SK-MEL-5 (cell line): ENCODE results near the gene VSTM2B. TPM values are rescaled to one million over a fixed set of nuclear protein-coding genes. Genes with fewer than 3 reads are reported as not detected.
A peak's percentile ranks its signal among the peaks of the same experiment; 100 is the strongest.

ENCODE experiments used
- DNase-seq: peaks from one replicate; pipeline ENCODE4 v3.0.0-alpha.2; 2016; ENCODE audit warnings: low read depth, low spot score
- in situ Hi-C: cut with HindIII; loops from 2 replicates; pipeline ENCODE4 v1.10.0; 2016; ENCODE audit warnings: low sequenced_read_pairs, high pct_unique_total_duplicates, low pct_unique_long_range_greater_than_20kb
- total RNA-seq: library from RNA; depleted of rRNA; stranded (reverse); fragments of >200 nt; shearing (Covaris generic); gene quantifications from 2 replicates; pipeline ENCODE4 v1.2.3, GENCODE V29; 2014

Gene VSTM2B
- total RNA-seq, 1 experiment from 2014 or later = not detected

GRCh38 chr19:29588095-29588494 is 62.3 kb downstream of the VSTM2B start:
- in situ Hi-C loops = no loop called here
- DNase-seq = no peak

GRCh38 chr19:29590278-29590677 is 64.5 kb downstream of the VSTM2B start:
- DNase-seq = no peak
- in situ Hi-C loops = no loop called here

GRCh38 chr19:29591670-29592069 is 65.9 kb downstream of the VSTM2B start:
- peak; percentile 46 for DNase-seq
- in situ Hi-C loops = no loop called here

GRCh38 chr19:29593869-29594268 is 68.1 kb downstream of the VSTM2B start:
- in situ Hi-C loops = no loop called here

DNA sequence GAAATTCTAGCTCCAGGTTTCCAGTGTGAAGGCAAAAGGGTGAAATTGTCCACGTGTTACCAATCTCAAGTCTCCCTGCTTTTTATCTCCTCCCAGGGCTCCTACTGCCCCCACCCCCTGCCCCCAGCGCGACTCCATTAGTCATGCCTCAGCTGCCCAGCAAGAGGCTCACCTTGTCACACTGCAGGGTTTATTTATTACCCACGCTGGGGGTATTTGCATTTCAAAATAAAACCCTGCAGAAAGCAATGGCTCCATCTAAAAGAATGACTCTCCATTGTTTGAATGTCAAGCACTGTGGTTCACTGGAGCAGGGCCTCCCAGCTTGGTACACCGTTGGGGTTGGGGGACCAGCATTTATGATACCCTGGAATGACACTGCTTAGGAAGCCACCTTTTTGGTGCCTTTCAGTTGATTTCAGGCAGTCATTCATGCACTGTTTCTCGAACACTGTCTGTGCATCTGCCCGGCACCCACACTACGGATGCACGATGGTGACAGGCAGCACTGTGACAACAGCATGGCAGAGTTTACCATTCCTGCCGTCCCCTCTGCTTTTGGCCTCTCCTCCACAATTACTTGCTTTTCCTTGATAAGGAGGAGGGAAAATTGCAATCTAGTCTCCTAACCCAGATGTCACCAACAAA is 70.4 kb downstream of the VSTM2B start:
- in situ Hi-C loops = no loop called here

More at GRCh38 chr19:29593869-29594268, 68.1 kb downstream of the VSTM2B start:
- DNase-seq = no peak

GRCh38 chr19:29596885-29597525 is 71.2 kb downstream of the VSTM2B start:
- peak; percentile 60 for DNase-seq
- in situ Hi-C loops = no loop called here

More for the DNA sequence above, 70.4 kb downstream of the VSTM2B start:
- no peak for DNase-seq

GRCh38 chr19:29598036-29598435 is 72.2 kb downstream of the VSTM2B start:
- DNase-seq = no peak
- in situ Hi-C loops = no loop called here

DNA sequence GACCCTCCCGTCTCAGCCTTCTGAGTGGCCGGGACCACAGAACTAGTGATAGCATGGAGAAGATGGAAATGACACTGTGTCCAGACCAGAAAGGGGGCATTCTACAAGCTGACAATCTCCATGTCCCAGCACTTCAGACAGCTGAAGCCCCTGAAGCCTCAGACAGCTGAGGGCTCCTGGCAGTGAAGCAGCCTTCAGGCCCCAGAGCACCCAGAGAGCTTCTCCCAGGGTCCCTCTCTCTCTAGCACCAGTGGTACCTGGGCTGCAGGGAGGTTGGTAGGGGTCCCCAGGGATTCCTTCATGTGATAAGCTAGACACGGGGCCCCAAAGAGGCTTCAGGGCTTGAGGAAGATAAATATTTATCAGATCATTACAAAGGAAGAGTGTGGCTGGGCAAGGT is 72.7 kb downstream of the VSTM2B start:
- no peak for DNase-seq
- in situ Hi-C loops = no loop called here

DNA sequence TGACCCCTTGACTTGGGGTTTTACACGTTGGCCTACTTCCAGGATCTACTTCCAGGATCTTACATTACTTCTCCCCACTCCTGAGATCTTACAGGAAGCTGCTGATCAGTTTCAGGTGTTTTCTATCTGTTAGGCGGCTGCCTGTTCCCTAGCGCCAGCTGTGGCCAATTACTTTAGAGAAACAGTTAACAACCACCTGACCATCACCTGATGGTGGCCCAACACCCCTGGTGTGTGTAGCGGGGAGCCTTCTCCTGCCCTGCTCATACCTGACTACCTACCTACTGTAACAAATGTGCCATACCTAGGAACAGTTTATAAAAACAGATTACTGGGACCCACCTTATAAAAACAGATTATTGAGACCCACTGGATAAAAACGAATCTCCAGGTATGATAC is 77.5 kb downstream of the VSTM2B start:
- in situ Hi-C loops = no loop called here
- no peak for DNase-seq

DNA sequence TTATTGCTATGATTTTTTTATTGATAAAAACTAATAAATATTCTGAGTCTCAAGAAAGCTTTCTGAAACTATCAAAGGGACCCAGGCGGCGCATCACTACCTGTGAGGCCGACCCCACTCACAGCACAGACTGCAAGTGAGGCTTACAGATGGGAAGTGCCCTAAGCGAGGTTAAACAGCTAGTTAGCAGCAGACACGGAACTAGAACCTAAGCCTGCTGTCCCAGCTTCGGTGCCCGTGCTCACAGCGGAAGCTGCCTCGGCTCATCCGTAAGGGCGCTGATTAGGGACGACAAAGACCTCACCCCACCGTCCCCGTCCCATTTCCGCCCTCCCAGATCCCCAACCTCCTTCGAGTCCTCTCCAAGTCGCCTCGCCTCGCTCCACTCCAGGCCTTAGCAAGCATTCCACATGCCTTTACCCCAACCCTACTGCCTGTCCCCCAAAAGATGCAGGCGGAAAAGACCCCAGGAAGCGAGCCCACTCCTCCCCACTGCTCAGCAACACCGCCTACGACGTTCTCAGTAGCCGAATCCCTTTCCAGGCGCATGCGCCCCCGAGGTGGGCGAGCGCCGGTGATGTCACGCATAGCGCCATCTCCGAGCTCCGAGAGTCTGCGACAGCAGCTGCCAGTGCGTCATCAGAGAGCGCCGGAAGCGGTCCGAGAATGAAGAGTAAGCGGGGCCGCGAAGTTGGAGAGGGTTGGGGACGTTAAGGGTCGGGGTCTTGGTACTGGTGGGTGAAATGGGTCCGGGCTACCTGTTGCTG is 80.0 kb downstream of the VSTM2B start, which contains the start of gene POP4:
POP4 (plus strand) TSS at position 631 of the 767 bp plus-strand sequence; CDS start at position 667, 36 bp downstream.
- in situ Hi-C loops = no loop called here
- peak; percentile 95 for DNase-seq

DNA sequence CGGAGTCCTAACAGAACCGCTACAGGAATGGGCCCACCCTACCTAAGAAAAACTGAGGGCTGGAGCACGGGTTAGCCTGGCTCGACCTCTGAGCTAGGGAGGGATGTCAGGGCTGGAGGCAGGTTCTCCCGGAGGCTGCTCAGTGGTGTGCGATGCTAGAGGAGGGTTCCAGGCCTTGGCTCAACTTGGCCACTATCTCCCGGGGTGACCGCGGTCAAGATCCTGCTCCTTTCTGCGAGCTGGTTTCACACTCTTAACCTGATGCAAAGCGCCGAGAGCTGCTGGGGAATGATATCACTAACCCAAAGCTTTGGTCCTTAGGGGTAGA is 80.6 kb downstream of the VSTM2B start:
- in situ Hi-C loops = no loop called here
- no peak for DNase-seq

- no peak for DNase-seq
- in situ Hi-C loops = no loop called here
These were observed 83.8 kb downstream of the VSTM2B start for GRCh38 chr19:29609636-29610035.

GRCh38 chr19:29610213-29610573 is 84.4 kb downstream of the VSTM2B start:
- DNase-seq = no peak
- in situ Hi-C loops = no loop called here

GRCh38 chr19:29610574-29611271 is 84.9 kb downstream of the VSTM2B start:
- in situ Hi-C loops = no loop called here
- DNase-seq = peak; percentile 81

DNA sequence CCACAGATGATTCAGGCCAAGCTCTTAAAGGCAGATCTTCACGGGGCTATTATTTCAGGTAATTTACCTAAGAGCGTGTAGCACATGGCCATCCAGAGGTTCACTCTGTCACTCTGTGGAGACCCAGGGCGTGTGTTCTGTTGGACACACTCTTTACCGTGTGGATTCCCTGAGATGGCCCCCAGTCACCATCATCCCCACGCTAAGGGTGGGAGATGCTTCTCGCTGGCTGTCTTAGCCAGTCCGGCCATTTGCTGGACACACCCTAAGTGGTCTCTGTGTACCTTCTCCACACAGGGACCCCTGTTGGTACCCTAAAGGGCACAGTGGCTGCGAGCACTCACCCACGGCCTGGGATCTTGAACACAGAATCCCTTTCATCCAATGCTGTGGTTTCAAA is 86.3 kb downstream of the VSTM2B start:
- in situ Hi-C loops = no loop called here
- DNase-seq = no peak

DNA sequence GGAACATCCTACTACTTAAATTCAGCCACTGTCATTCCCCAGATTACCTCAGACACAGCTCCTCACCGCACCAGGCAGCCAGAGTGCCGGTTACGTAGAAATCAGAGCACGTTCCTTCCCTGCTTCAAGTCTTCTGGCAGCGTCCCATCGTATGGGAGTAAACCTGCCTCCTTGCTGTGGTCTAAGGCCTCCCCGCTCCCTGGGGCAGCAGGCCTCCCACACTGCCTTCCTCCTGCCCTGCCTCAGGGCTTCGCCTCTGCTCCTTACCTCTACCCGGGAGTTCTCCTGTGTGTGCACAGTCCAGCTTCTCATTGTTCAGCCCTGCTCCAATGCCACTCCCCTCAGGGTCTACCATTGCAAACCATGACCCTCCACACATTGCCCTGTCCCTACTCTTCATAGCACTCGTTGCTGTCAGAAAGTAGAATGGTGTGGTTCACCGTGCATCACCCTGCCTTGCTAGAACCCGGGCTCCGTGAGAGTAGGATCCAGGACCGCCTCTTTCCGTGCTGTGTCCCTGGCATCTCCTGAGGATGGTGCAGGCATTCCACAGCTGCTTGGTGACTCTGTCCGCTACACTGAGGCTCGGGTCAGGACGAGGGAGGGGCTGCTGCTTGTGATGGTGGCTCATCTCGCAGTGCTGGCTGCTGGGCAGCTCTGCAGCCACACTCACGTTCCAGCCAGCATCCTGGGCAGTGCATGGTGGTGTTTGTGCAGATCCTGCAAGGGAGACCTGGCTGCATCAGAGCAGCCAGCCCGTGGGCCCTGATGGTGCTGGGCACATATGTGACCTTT is 87.2 kb downstream of the VSTM2B start:
- in situ Hi-C loops = no loop called here
- no peak for DNase-seq

GRCh38 chr19:29614046-29614445 is 88.3 kb downstream of the VSTM2B start:
- in situ Hi-C loops = no loop called here
- no peak for DNase-seq
